ENCODE results near the gene FAF1. TPM values are rescaled to one million over a fixed set of nuclear protein-coding genes. Genes with fewer than 3 reads are reported as not detected.
A peak's percentile ranks its signal among the peaks of the same experiment; 100 is the strongest.

FAF1 gene
- total and polyA plus RNA-seq, 9 of the 15 experiments (the other 6 are each of a cell fraction or from before 2014, with no cell fraction given) = 48.7 to 225 (median 118) TPM

DNA sequence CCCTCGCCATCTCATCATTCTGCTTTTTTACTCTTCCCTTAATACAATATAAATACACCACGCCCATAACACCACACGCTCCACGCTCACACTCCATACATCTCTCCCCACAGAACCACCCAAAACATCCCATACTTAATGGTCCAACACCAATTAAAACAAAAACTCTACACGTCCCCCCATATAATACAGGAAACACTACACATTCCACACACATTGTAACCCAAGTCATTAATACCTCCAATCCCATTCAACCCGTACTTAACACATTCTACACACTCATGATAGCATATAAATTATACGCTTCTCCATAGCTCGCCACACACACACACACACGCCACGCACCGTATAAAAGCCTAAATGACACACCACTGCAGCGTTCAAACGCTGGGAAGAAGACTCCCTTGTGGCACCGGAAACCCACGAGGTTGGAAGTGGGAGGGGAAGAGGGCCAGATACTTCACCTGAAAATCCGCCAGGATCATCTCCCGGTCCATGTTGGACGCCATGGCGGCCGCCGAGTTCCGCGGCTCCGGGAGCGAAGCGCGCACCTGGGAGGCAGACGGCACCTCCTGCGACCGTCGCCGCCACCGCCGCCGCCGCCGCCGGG lies 659 bp downstream of the FAF1 start (continued):
- TF ChIP-seq, protein P1, sequence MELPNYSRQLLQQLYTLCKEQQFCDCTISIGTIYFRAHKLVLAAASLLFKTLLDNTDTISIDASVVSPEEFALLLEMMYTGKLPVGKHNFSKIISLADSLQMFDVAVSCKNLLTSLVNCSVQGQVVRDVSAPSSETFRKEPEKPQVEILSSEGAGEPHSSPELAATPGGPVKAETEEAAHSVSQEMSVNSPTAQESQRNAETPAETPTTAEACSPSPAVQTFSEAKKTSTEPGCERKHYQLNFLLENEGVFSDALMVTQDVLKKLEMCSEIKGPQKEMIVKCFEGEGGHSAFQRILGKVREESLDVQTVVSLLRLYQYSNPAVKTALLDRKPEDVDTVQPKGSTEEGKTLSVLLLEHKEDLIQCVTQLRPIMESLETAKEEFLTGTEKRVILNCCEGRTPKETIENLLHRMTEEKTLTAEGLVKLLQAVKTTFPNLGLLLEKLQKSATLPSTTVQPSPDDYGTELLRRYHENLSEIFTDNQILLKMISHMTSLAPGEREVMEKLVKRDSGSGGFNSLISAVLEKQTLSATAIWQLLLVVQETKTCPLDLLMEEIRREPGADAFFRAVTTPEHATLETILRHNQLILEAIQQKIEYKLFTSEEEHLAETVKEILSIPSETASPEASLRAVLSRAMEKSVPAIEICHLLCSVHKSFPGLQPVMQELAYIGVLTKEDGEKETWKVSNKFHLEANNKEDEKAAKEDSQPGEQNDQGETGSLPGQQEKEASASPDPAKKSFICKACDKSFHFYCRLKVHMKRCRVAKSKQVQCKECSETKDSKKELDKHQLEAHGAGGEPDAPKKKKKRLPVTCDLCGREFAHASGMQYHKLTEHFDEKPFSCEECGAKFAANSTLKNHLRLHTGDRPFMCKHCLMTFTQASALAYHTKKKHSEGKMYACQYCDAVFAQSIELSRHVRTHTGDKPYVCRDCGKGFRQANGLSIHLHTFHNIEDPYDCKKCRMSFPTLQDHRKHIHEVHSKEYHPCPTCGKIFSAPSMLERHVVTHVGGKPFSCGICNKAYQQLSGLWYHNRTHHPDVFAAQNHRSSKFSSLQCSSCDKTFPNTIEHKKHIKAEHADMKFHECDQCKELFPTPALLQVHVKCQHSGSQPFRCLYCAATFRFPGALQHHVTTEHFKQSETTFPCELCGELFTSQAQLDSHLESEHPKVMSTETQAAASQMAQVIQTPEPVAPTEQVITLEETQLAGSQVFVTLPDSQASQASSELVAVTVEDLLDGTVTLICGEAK (IDR thresholded peaks at IDR 0.05) = peak; percentile 69
- TF ChIP-seq, protein P1 (CRISPR knock-in tag; IDR thresholded peaks at IDR 0.05) = no peak
- TF ChIP-seq TGIF2 (CRISPR knock-in tag; IDR thresholded peaks at IDR 0.05) (no peak), ZNF146 (CRISPR knock-in tag; IDR thresholded peaks at IDR 0.05; ENCODE audit: unreplicated experiment) (no peak), SMARCA4 (IDR thresholded peaks at IDR 0.05) (peak; percentile 81), MIER1 (IDR thresholded peaks at IDR 0.05; ENCODE audit: low read depth) (no peak), NFE2L1 (tag; IDR thresholded peaks at IDR 0.05; ENCODE audit: borderline replicate concordance, low read depth) (no peak), ZNF316 (IDR thresholded peaks at IDR 0.05) (peak; percentile 36; the same call in 1 of the 2 replicates), ZNF12 (CRISPR knock-in tag; IDR thresholded peaks at IDR 0.05) (no peak), ZNF41 (CRISPR knock-in tag; conservative IDR thresholded peaks at IDR 0.05) (no peak), TBP (optimal IDR thresholded peaks at IDR 0.05; ENCODE audit: low read depth, low read length) (no peak), CEBPG (CRISPR knock-in tag; IDR thresholded peaks at IDR 0.05) (no peak), CEBPG (tag; conservative IDR thresholded peaks at IDR 0.05 in 1 of 2, IDR thresholded peaks at IDR 0.05 in 1 of 2) (no peak), NFXL1 (CRISPR knock-in tag; IDR thresholded peaks at IDR 0.05) (no peak), CHCHD3 (CRISPR knock-in tag; IDR thresholded peaks at IDR 0.05) (no peak), POLR2B (IDR thresholded peaks at IDR 0.05; ENCODE audit: low read depth, partially characterized antibody) (peak; percentile 58), ZC3H4 (CRISPR knock-in tag; IDR thresholded peaks at IDR 0.05; ENCODE audit: borderline replicate concordance) (no peak)
- TF ChIP-seq, protein P2, sequence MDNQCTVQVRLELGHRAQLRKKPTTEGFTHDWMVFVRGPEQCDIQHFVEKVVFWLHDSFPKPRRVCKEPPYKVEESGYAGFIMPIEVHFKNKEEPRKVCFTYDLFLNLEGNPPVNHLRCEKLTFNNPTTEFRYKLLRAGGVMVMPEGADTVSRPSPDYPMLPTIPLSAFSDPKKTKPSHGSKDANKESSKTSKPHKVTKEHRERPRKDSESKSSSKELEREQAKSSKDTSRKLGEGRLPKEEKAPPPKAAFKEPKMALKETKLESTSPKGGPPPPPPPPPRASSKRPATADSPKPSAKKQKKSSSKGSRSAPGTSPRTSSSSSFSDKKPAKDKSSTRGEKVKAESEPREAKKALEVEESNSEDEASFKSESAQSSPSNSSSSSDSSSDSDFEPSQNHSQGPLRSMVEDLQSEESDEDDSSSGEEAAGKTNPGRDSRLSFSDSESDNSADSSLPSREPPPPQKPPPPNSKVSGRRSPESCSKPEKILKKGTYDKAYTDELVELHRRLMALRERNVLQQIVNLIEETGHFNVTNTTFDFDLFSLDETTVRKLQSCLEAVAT (IDR thresholded peaks at IDR 0.05) = peak; percentile 86 to 94
- TF ChIP-seq, protein P3, sequence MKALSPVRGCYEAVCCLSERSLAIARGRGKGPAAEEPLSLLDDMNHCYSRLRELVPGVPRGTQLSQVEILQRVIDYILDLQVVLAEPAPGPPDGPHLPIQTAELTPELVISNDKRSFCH (CRISPR knock-in tag; IDR thresholded peaks at IDR 0.05) = 0 out of 2 replicates have a peak, but pooled peaks have one; percentile 23
- TF ChIP-seq, protein P3 (tag; IDR thresholded peaks at IDR 0.05) = no peak

All from K562 (cell line).